ENCODE results near the gene NEK1.
"Not testable (repeated sequence)": the region's sequence is repeated elsewhere in the genome, so short reads cannot be mapped to it uniquely, and the experiment has no call there.

Gene NEK1

DNA sequence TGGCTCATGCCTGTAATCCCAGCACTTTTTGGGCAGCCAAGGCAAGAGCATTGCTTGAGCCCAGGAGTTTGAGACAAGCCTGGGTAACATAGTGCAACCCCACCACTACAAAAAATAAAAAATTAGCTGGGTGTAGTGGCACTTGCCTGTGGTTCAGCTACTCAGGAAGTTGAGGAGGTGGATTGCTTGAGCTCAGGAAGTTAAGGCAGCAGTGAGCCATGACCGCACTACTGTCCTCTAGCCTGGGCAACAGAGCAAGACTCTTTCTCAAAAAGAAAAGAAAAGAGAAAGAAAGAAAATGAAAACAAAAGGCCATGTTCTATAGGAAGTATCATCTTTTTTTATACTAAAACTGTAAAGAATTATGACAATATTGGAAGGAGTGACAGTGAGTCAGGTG lies 38.5 kb downstream of the NEK1 start:
- Histone ChIP-seq H3K4me2 (ENCODE audit: low read depth, low read length, poor library complexity, severe bottlenecking) (no peak overlapping the region), H3K4me3 (ENCODE audit: insufficient read depth, low read length, poor library complexity, severe bottlenecking) (no peak overlapping the region), H3K36me3 (ENCODE audit: low read length) (peaks cover 5% of the 10 kb centered on the region; the same call in 1 of the 2 replicates), H3K27me3 (ENCODE audit: low read length) (no peaks in the 10 kb centered on the region), H4K20me1 (ENCODE audit: low read depth, low read length) (no peaks in the 10 kb centered on the region), H3K9me3 (ENCODE audit: insufficient read depth, low read length) (no peaks in the 10 kb centered on the region), H3F3A (ENCODE audit: insufficient read depth) (no peaks in the 10 kb centered on the region), H2AFZ (ENCODE audit: low read depth, low read length, severe bottlenecking) (no peak overlapping the region), H3K9ac (ENCODE audit: low read length) (no peak overlapping the region), H3K9me2 (replicated peaks; ENCODE audit: insufficient read depth, low read length) (no peaks in the 10 kb centered on the region), H3K27ac (ENCODE audit: low read depth, low read length) (no peak overlapping the region), H3K79me2 (ENCODE audit: insufficient read depth, low read length) (no peaks in the 10 kb centered on the region)
- TF ChIP-seq, protein P1, sequence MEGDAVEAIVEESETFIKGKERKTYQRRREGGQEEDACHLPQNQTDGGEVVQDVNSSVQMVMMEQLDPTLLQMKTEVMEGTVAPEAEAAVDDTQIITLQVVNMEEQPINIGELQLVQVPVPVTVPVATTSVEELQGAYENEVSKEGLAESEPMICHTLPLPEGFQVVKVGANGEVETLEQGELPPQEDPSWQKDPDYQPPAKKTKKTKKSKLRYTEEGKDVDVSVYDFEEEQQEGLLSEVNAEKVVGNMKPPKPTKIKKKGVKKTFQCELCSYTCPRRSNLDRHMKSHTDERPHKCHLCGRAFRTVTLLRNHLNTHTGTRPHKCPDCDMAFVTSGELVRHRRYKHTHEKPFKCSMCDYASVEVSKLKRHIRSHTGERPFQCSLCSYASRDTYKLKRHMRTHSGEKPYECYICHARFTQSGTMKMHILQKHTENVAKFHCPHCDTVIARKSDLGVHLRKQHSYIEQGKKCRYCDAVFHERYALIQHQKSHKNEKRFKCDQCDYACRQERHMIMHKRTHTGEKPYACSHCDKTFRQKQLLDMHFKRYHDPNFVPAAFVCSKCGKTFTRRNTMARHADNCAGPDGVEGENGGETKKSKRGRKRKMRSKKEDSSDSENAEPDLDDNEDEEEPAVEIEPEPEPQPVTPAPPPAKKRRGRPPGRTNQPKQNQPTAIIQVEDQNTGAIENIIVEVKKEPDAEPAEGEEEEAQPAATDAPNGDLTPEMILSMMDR (IDR thresholded peaks at IDR 0.05; ENCODE audit: insufficient read depth, low read length, poor library complexity, severe bottlenecking): no peak
- no peak for TF ChIP-seq EZH2phosphoT487 (conservative IDR thresholded peaks at IDR 0.05; ENCODE audit: low read length)

DNA sequence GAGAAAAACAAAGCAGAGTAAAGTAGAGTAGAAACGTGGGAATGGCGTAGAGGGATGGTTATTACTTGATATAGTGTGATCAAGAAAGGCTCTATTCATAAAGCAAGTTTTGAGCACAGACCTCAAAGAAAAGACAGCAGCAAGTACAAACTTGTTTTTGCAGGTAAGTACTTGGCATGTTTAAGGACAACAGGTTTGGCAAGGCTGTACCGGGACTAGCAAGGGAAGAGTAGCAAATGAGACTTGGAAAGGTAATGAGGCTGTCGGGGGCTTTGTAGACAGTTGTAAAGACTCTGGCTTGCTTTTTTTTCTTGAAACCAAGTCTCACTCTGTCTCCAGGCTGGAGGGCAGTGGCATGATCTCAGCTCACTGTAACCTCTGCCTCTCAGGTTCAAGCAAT lies 40.9 kb downstream of the NEK1 start:
- Histone ChIP-seq H3F3A (ENCODE audit: insufficient read depth) (peaks cover 8% of the 10 kb centered on the region; the same call in 1 of the 2 replicates), H3K9me2 (replicated peaks; ENCODE audit: insufficient read depth, low read length) (no peaks in the 10 kb centered on the region), H3K9ac (ENCODE audit: low read length) (no peak overlapping the region), H3K4me3 (ENCODE audit: insufficient read depth, low read length, poor library complexity, severe bottlenecking) (no peak overlapping the region), H3K79me2 (ENCODE audit: insufficient read depth, low read length) (no peaks in the 10 kb centered on the region), H3K9me3 (ENCODE audit: insufficient read depth, low read length) (no peaks in the 10 kb centered on the region), H3K36me3 (ENCODE audit: low read length) (no peaks in the 10 kb centered on the region), H3K4me2 (ENCODE audit: low read depth, low read length, poor library complexity, severe bottlenecking) (no peak overlapping the region), H3K27me3 (ENCODE audit: low read length) (no peaks in the 10 kb centered on the region), H2AFZ (ENCODE audit: low read depth, low read length, severe bottlenecking) (no peak overlapping the region), H4K20me1 (ENCODE audit: low read depth, low read length) (no peaks in the 10 kb centered on the region), H3K27ac (ENCODE audit: low read depth, low read length) (no peak overlapping the region)
- TF ChIP-seq, protein P1 (IDR thresholded peaks at IDR 0.05; ENCODE audit: insufficient read depth, low read length, poor library complexity, severe bottlenecking): no peak
- no peak for TF ChIP-seq EZH2phosphoT487 (conservative IDR thresholded peaks at IDR 0.05; ENCODE audit: low read length)

DNA sequence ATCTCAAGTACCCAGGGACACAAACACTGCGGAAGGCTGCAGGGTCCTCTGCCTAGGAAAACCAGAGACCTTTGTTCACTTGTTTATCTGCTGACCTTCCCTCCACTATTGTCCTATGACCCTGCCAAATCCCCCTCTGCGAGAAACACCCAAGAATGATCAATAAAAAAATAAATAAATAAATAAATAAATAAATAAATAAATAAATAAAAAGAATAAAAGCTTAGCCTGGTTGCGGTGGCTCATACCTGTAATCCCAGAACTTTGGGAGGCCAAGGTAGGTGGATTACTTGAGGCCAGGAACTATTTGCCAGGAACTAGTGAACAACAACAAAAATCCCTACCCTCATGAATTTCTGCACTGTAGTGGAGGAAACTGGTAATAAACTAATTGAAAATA lies 41.4 kb downstream of the NEK1 start:
- H3K36me3 ChIP-seq (ENCODE audit: low read length); H3K27ac ChIP-seq (ENCODE audit: low read depth, low read length); H3K79me2 ChIP-seq (ENCODE audit: insufficient read depth, low read length); H3K4me3 ChIP-seq (ENCODE audit: insufficient read depth, low read length, poor library complexity, severe bottlenecking); H4K20me1 ChIP-seq (ENCODE audit: low read depth, low read length); H3K9ac ChIP-seq (ENCODE audit: low read length); H3F3A ChIP-seq (ENCODE audit: insufficient read depth); H3K9me3 ChIP-seq (ENCODE audit: insufficient read depth, low read length); H3K27me3 ChIP-seq (ENCODE audit: low read length); H3K9me2 ChIP-seq (replicated peaks; ENCODE audit: insufficient read depth, low read length); H3K4me2 ChIP-seq (ENCODE audit: low read depth, low read length, poor library complexity, severe bottlenecking); H2AFZ ChIP-seq (ENCODE audit: low read depth, low read length, severe bottlenecking): not testable (repeated sequence)

DNA sequence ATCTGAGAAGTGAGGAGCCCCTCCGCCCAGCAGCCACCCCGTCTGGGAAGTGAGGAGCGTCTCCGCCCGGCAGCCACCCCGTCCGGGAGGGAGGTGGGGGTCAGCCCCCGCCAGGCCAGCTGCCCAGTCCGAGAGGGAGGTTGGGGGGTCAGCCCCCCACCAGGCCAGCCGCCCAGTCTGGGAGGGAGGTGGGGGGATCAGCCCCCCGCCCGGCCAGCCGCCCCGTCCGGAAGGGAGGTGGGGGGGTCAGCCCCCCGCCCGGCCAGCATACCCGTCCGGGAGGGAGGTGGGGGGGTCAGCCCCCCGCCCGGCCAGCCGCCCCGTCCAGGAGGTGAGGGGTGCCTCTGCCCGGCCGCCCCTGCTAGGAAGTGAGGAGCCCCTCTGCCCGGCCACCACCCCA lies 42.1 kb downstream of the NEK1 start:
- not testable (repeated sequence) for H3K4me2 ChIP-seq (ENCODE audit: low read depth, low read length, poor library complexity, severe bottlenecking); H3K9me2 ChIP-seq (replicated peaks; ENCODE audit: insufficient read depth, low read length); H3K36me3 ChIP-seq (ENCODE audit: low read length); H3K27ac ChIP-seq (ENCODE audit: low read depth, low read length); H3K9ac ChIP-seq (ENCODE audit: low read length); H2AFZ ChIP-seq (ENCODE audit: low read depth, low read length, severe bottlenecking); H4K20me1 ChIP-seq (ENCODE audit: low read depth, low read length); H3K27me3 ChIP-seq (ENCODE audit: low read length); H3K9me3 ChIP-seq (ENCODE audit: insufficient read depth, low read length); H3K79me2 ChIP-seq (ENCODE audit: insufficient read depth, low read length); H3F3A ChIP-seq (ENCODE audit: insufficient read depth); H3K4me3 ChIP-seq (ENCODE audit: insufficient read depth, low read length, poor library complexity, severe bottlenecking)

DNA sequence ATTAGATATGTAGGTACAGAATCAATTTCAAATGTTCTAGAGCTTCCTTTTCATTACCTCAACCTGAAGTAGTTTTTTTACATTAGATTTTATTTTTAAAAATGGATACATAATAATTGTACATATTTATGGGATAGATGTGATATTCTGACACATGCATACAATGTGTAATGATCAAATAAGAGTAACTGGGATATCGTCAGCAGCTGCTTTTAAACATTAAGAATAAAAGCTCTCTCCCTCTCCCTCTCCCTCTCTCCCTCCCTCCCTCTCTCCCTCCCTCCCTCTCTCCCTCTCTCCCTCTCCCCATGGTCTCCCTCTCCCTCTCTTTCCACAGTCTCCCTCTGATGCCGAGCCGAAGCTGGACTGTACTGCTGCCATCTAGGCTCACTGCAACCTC lies 43.2 kb downstream of the NEK1 start:
- H3F3A ChIP-seq (ENCODE audit: insufficient read depth); H3K4me2 ChIP-seq (ENCODE audit: low read depth, low read length, poor library complexity, severe bottlenecking); H3K79me2 ChIP-seq (ENCODE audit: insufficient read depth, low read length); H3K9me3 ChIP-seq (ENCODE audit: insufficient read depth, low read length); H4K20me1 ChIP-seq (ENCODE audit: low read depth, low read length); H3K9me2 ChIP-seq (replicated peaks; ENCODE audit: insufficient read depth, low read length); H3K27me3 ChIP-seq (ENCODE audit: low read length); H2AFZ ChIP-seq (ENCODE audit: low read depth, low read length, severe bottlenecking); H3K36me3 ChIP-seq (ENCODE audit: low read length); H3K9ac ChIP-seq (ENCODE audit: low read length); H3K4me3 ChIP-seq (ENCODE audit: insufficient read depth, low read length, poor library complexity, severe bottlenecking); H3K27ac ChIP-seq (ENCODE audit: low read depth, low read length): not testable (repeated sequence)
